IMR-90 (cell line): ENCODE results near the gene DOCK10. TPM values are rescaled to one million over a fixed set of nuclear protein-coding genes. Genes with fewer than 3 reads are reported as not detected.

Source experiments
- ATAC-seq: fragments of 200-7000 bp; cut with Tn5 transposase; 2 replicates; pipeline ENCODE4 v1.9.1; 2020; ENCODE audit warnings: low read depth, mild to moderate bottlenecking, moderate library complexity
- BruUV-seq: library from RNA; stranded (reverse); fragments of 400-500 nt; replicated peaks from 2 replicates; lab custom pipeline; 2021; lab: Mats Ljungman, UMichigan
- CTCF ChIA-PET: fragments of 300-600 bp; formaldehyde crosslinking; extraction: SDS; loops from one replicate; lab custom pipeline; 2021; ENCODE audit warnings: antibody characterized with exemption; lab: Yijun Ruan, JAX
- POLR2A ChIA-PET: fragments of 300-600 bp; sonication (Branson Sonifier 250); formaldehyde crosslinking; loops from one replicate; lab custom pipeline; 2022; ENCODE audit warnings: antibody characterized with exemption; ENCODE audit not compliant: unreplicated experiment; lab: Charles Lee
- DNase-seq: peaks from one replicate; pipeline ENCODE4 v3.0.0; 2013
- H2AFZ ChIP-seq: replicated peaks from 2 replicates; pipeline ENCODE3; 2013; ENCODE audit warnings: low read length, mild to moderate bottlenecking; ENCODE audit not compliant: poor library complexity
- H2AK5ac ChIP-seq: 2 replicates; pipeline ENCODE4 v1.6.1; 2013; ENCODE audit warnings: low read depth, low read length, inconsistent platforms
- H2AK9ac ChIP-seq: replicated peaks from 2 replicates; pipeline ENCODE3; 2013; ENCODE audit warnings: mild to moderate bottlenecking, low read depth, low read length, moderate library complexity; ENCODE audit not compliant: poor library complexity
- H2BK120ac ChIP-seq: 2 replicates; pipeline ENCODE4 v1.6.1; 2013; ENCODE audit warnings: low read depth, low read length, inconsistent platforms
- H2BK15ac ChIP-seq: 3 replicates; pipeline ENCODE4 v1.6.1; 2013; ENCODE audit warnings: low read depth, low read length, inconsistent platforms
- H2BK20ac ChIP-seq: 2 replicates; pipeline ENCODE4 v1.6.1; 2013; ENCODE audit warnings: low read depth, mild to moderate bottlenecking, inconsistent platforms, low read length, moderate library complexity
- H2BK5ac ChIP-seq: 2 replicates; pipeline ENCODE4 v1.6.1; 2013; ENCODE audit warnings: mild to moderate bottlenecking, low read depth, low read length, inconsistent platforms; ENCODE audit not compliant: poor library complexity, severe bottlenecking
- H3K14ac ChIP-seq: replicated peaks from 2 replicates; pipeline ENCODE4 v1.6.1; 2013; ENCODE audit warnings: low read depth, low read length, inconsistent platforms
- H3K18ac ChIP-seq: 2 replicates; pipeline ENCODE4 v1.6.1; 2013; ENCODE audit warnings: low read depth, low read length, control low read depth
- H3K23ac ChIP-seq: 2 replicates; pipeline ENCODE4 v1.6.1; 2013; ENCODE audit warnings: low read depth, low read length, inconsistent platforms
- H3K27ac ChIP-seq: 2 replicates; pipeline ENCODE4 v1.5.1; 2013; ENCODE audit warnings: mild to moderate bottlenecking, control low read depth, low read length; ENCODE audit not compliant: insufficient read depth
- H3K27me3 ChIP-seq: 2 replicates; pipeline ENCODE4 v1.6.1; 2013; ENCODE audit warnings: low read length; ENCODE audit not compliant: control insufficient read depth, insufficient read depth
- H3K36me3 ChIP-seq: 2 replicates; pipeline ENCODE4 v1.6.1; 2013; ENCODE audit warnings: low read length, mixed read lengths; ENCODE audit not compliant: control insufficient read depth, insufficient read depth
- H3K4ac ChIP-seq: 2 replicates; pipeline ENCODE4 v1.6.1; 2013; ENCODE audit warnings: low read depth, low read length, inconsistent platforms
- H3K4me1 ChIP-seq: 2 replicates; pipeline ENCODE4 v1.6.1; 2013; ENCODE audit warnings: low read length, mixed read lengths; ENCODE audit not compliant: control insufficient read depth, insufficient read depth
- H3K4me2 ChIP-seq: 2 replicates; pipeline ENCODE4 v1.6.1; 2013; ENCODE audit warnings: low read depth, mild to moderate bottlenecking, control low read depth, low read length, moderate library complexity
- H3K4me3 ChIP-seq: 2 replicates; pipeline ENCODE4 v1.5.1; 2013; ENCODE audit warnings: low read depth, mild to moderate bottlenecking, control low read depth, low read length, moderate library complexity; ENCODE audit not compliant: insufficient read depth
- H3K56ac ChIP-seq: 2 replicates; pipeline ENCODE4 v1.6.1; 2013; ENCODE audit warnings: low read length, inconsistent platforms; ENCODE audit not compliant: insufficient read depth; ENCODE audit errors: extremely low read depth
- H3K79me1 ChIP-seq, 2 experiments: 2 replicates each; pipeline ENCODE4 v1.6.1; 2013; ENCODE audit warnings: low read length in 2 of 2, inconsistent platforms in 1 of 2, low read depth in 1 of 2
- H3K9ac ChIP-seq: 2 replicates; pipeline ENCODE4 v1.6.1; 2013; ENCODE audit warnings: low read depth, low read length, control low read depth
- H3K9me1 ChIP-seq: 2 replicates; pipeline ENCODE4 v1.6.1; 2013; ENCODE audit warnings: low read length, inconsistent platforms; ENCODE audit not compliant: insufficient read depth
- H3K9me3 ChIP-seq: 2 replicates; pipeline ENCODE4 v1.6.1; 2013; ENCODE audit warnings: low read length; ENCODE audit not compliant: control insufficient read depth, insufficient read depth
- H4K20me1 ChIP-seq: 2 replicates; pipeline ENCODE4 v1.6.1; 2013; ENCODE audit warnings: low read length, inconsistent platforms; ENCODE audit not compliant: insufficient read depth
- H4K5ac ChIP-seq: 2 replicates; pipeline ENCODE4 v1.6.1; 2013; ENCODE audit warnings: mild to moderate bottlenecking, low read depth, low read length, control low read depth
- H4K8ac ChIP-seq, 2 experiments: 2 replicates each; pipeline ENCODE4 v1.6.1; 2013; ENCODE audit warnings: low read depth in 2 of 2, low read length in 2 of 2, control low read depth in 1 of 2, inconsistent platforms in 1 of 2
- H4K91ac ChIP-seq: 2 replicates; pipeline ENCODE4 v1.6.1; 2013; ENCODE audit warnings: low read depth, low read length, inconsistent platforms; ENCODE audit not compliant: insufficient read depth
- ELK1 ChIP-seq: fragments of 150-350 bp; IDR thresholded peaks from 2 replicates; pipeline ENCODE4 v1.6.1; 2016; ENCODE audit warnings: low read depth, mild to moderate bottlenecking, low read length, moderate library complexity, borderline replicate concordance
- MXI1 ChIP-seq: IDR thresholded peaks from 2 replicates; pipeline ENCODE4 v1.6.1; 2012; ENCODE audit warnings: low read depth, mild to moderate bottlenecking, low read length, moderate library complexity, borderline replicate concordance
- POLR2A ChIP-seq: IDR thresholded peaks from 2 replicates; pipeline ENCODE4 v1.6.1; 2012; ENCODE audit warnings: mild to moderate bottlenecking, low read depth, low read length
- WGBS, 2 experiments: methylation state at CpG; one replicate each; pipeline versions ENCODE4 v1.1.5 to v1.1.7; 2013; ENCODE audit warnings: missing lambda C conversion rate in 2 of 2; ENCODE audit not compliant: insufficient read length in 1 of 2; ENCODE audit errors: extremely low coverage in 2 of 2; 5-methylcytosine and 5-hydroxymethylcytosine counted together
- dilution Hi-C: fragments of 300-500 bp; cut with HindIII; formaldehyde crosslinking; loops from one replicate; pipeline ENCODE4 v1.14.3; 2018; ENCODE audit warnings: low sequenced_read_pairs; ENCODE audit not compliant: unreplicated experiment
- in situ Hi-C: fragments of 300-500 bp; cut with MboI; formaldehyde crosslinking; loops from 3 replicates; pipeline ENCODE4 v1.14.3; 2019; ENCODE audit warnings: low sequenced_read_pairs, inconsistent platforms, mixed read lengths
- intact Hi-C: fragments of 100-400 bp; cut with micrococcal nuclease; formaldehyde crosslinking; loops from 2 replicates; pipeline ENCODE4 v1.10.0; 2022
- polyA plus RNA-seq, 3 experiments: library from polyadenylated mRNA; depleted of rRNA; stranded (reverse); fragments of >200 nt; gene quantifications; 2 replicates each; pipeline ENCODE4 v1.2.3, GENCODE V29; 2012; ENCODE audit warnings: low replicate concordance in 1 of 3
- total RNA-seq: library from RNA; depleted of rRNA; stranded (reverse); fragments of >200 nt; gene quantifications from 2 replicates; pipeline ENCODE4 v1.2.3, GENCODE V29; 2012

Gene DOCK10
- total and polyA plus RNA-seq, 2 of the 4 experiments (the other 2 are of a cell fraction) = 58.6 to 75.3 TPM

GRCh38 chr2:225009768-225010167, 32.5 kb downstream of the DOCK10 start:
- peak overlapping the region; percentile 6; the same call in 1 of the 2 replicates for H4K5ac ChIP-seq
- peak overlapping the region; percentile 34; the same call in 1 of the 2 replicates for H3K14ac ChIP-seq
- H2BK120ac ChIP-seq = peak overlapping the region; percentile 77; the same call in 1 of the 2 replicates
- 0 out of 3 replicates have a peak overlapping the region, but pooled peaks have one; percentile 30 for H2BK15ac ChIP-seq
- no peak overlapping the region for H2AFZ ChIP-seq
- peak overlapping the region; percentile 76 for H3K4ac ChIP-seq
- no peaks in the 10 kb centered on the region for H3K27me3 ChIP-seq
- H2BK5ac ChIP-seq = peak overlapping the region; percentile 31
- no peak overlapping the region; the same call in 1 of the 2 replicates for H3K56ac ChIP-seq
- peak overlapping the region; percentile 33; the same call in 1 of the 2 replicates for H3K4me2 ChIP-seq
- H3K18ac ChIP-seq = peak overlapping the region; percentile 6; the same call in 1 of the 2 replicates
- peaks cover 21 to 53% of the 10 kb centered on the region in 2 experiments; a peak in 3 of 4 replicates for H3K79me1 ChIP-seq
- intact Hi-C loops = loop anchor here (1.0 kb wide), 1 partner anchor 652 kb away; no protein-coding TSS in a partner anchor
- no peaks in the 10 kb centered on the region for H3K36me3 ChIP-seq
- H2AK5ac ChIP-seq = peak overlapping the region; percentile 25; the same call in 1 of the 2 replicates
- H3K9me3 ChIP-seq = no peaks in the 10 kb centered on the region
- BruUV-seq = no TSS peak
- peak overlapping the region; percentile 5 for H2AK9ac ChIP-seq
- no peak overlapping the region for H3K4me3 ChIP-seq
- H3K4me1 ChIP-seq = peaks cover 11% of the 10 kb centered on the region
- DNase-seq (peak; percentile 42), ATAC-seq (peak; percentile 34)
- H3K27ac ChIP-seq = no peak overlapping the region
- ChIA-PET POLR2A (no interaction called here), CTCF (no interaction called here)
- TF ChIP-seq ELK1 = no peak
- TF ChIP-seq POLR2A = no peak
- no peak for TF ChIP-seq MXI1
- no peak overlapping the region for H3K9ac ChIP-seq
- peak overlapping the region in 1 of 2 experiments; percentile 13; a peak in 1 of 4 replicates for H4K8ac ChIP-seq
- peaks cover 6% of the 10 kb centered on the region for H3K9me1 ChIP-seq
- H3K23ac ChIP-seq = 0 out of 2 replicates have a peak overlapping the region, but pooled peaks have one; percentile 8
- dilution Hi-C loops = no loop called here
- H2BK20ac ChIP-seq = peak overlapping the region; percentile 31; the same call in 1 of the 2 replicates
- H4K20me1 ChIP-seq = no peaks in the 10 kb centered on the region
- in situ Hi-C loops = loop anchor here (25.0 kb wide), 2 partner anchors 647 to 653 kb away; no protein-coding TSS in a partner anchor
- no CpG with 5 or more reads among the region's 2 CpGs for WGBS, 2 experiments
- peak overlapping the region; percentile 53; the same call in 1 of the 2 replicates for H4K91ac ChIP-seq
